GM12878 (cell line): ENCODE results near the gene TXNDC16.

ENCODE experiments used
- CBX3 ChIP-seq: fragments of 200-600 bp; sonication (generic); IDR thresholded peaks from 2 replicates; pipeline ENCODE4 v1.6.1; 2016; ENCODE audit warnings: low read depth, borderline replicate concordance
- CEBPB ChIP-seq, 2 experiments: fragments of 150-350 bp in 1 of 2; IDR thresholded peaks; 2 replicates each; pipeline ENCODE4 v1.6.1; 2012 to 2014; ENCODE audit warnings: low read depth in 2 of 2, low read length in 2 of 2, borderline replicate concordance in 1 of 2, inconsistent platforms in 1 of 2
- CTCF ChIP-seq, 3 experiments: IDR thresholded peaks in 2 of 3; conservative IDR thresholded peaks in 1 of 3; 2 replicates each; pipeline ENCODE4 v1.5.1; 2011; ENCODE audit warnings: low read depth in 3 of 3, low read length in 3 of 3, mild to moderate bottlenecking in 3 of 3, control low read depth in 2 of 3, moderate library complexity in 2 of 3, inconsistent platforms in 1 of 3, mixed read lengths in 1 of 3; ENCODE audit not compliant: control insufficient read depth in 2 of 3, insufficient read depth in 1 of 3; ENCODE audit errors: extremely low read depth in 1 of 3
- EGR1 ChIP-seq, 2 experiments: IDR thresholded peaks; 1 replicate in 1 of 2; 2 replicates in 1 of 2; pipeline ENCODE4 v1.6.1; 2011 to 2012; ENCODE audit warnings: low read depth in 2 of 2, low read length in 2 of 2, borderline replicate concordance in 1 of 2, mild to moderate bottlenecking in 1 of 2, moderate library complexity in 1 of 2
- EZH2 ChIP-seq: IDR thresholded peaks from 2 replicates; pipeline ENCODE4 v1.6.1; 2012; ENCODE audit warnings: low read depth, mild to moderate bottlenecking, control low read depth, inconsistent platforms, low read length, borderline replicate concordance; ENCODE audit not compliant: control insufficient read depth
- JUND ChIP-seq: IDR thresholded peaks from 2 replicates; pipeline ENCODE4 v1.6.1; 2012; ENCODE audit warnings: low read depth, mild to moderate bottlenecking, low read length, improper control_type of control experiment, moderate library complexity
- NFYB ChIP-seq: IDR thresholded peaks from 2 replicates; pipeline ENCODE4 v1.6.1; 2011; ENCODE audit warnings: low read depth, mild to moderate bottlenecking, low read length, improper control_type of control experiment, moderate library complexity; ENCODE audit not compliant: insufficient read depth
- REST ChIP-seq: IDR thresholded peaks from 2 replicates; pipeline ENCODE4 v1.6.1; 2012; ENCODE audit warnings: mild to moderate bottlenecking, low read depth, low read length
- SKIL ChIP-seq: fragments of 450-650 bp; IDR thresholded peaks from 2 replicates; pipeline ENCODE4 v1.6.1; 2017; ENCODE audit warnings: mild to moderate bottlenecking, low read depth, inconsistent platforms; ENCODE audit not compliant: poor library complexity, severe bottlenecking

GRCh38 chr14:52558688-52559087, 6.4 kb upstream of the TXNDC16 start:
- TF ChIP-seq EZH2 (no peak), EGR1 (IDR thresholded peaks at IDR 0.05; ENCODE audit: borderline replicate concordance in 1 of 2, low read depth in 2 of 2, low read length in 2 of 2) (no peak), SKIL (no peak), CEBPB (IDR thresholded peaks at IDR 0.05; ENCODE audit: borderline replicate concordance in 1 of 2, low read depth in 2 of 2, low read length in 2 of 2) (no peak), JUND (no peak), CTCF (IDR thresholded peaks at IDR 0.05 in 2 of 3, conservative IDR thresholded peaks at IDR 0.05 in 1 of 3; ENCODE audit: control insufficient read depth in 2 of 3, extremely low read depth in 1 of 3, insufficient read depth in 1 of 3, low read depth in 3 of 3, low read length in 3 of 3) (no peak), REST (no peak), CBX3 (no peak), NFYB (no peak)
